Activated B cell treated with CpG ODN at 0.5 μM for 24 hours (primary cell): ENCODE data around the gene HNRNPL. TPM values are rescaled to one million over a fixed set of nuclear protein-coding genes. Genes with fewer than 3 reads are reported as not detected.

Experiments used
- ATAC-seq: fragments of 200-7000 bp; cut with Tn5 transposase; one replicate; pipeline ENCODE4 v1.10.0; 2021; ENCODE audit warnings: low read depth, mild to moderate bottlenecking, moderate library complexity
- CTCF ChIA-PET: fragments of 350-600 bp; sonication (Branson Sonifier 250); formaldehyde crosslinking; loops from one replicate; lab custom pipeline; 2021; ENCODE audit warnings: antibody characterized with exemption; lab: Charles Lee
- POLR2A ChIA-PET: fragments of 350-600 bp; sonication (Branson Sonifier 250); formaldehyde crosslinking; loops from one replicate; lab custom pipeline; 2021; ENCODE audit warnings: antibody characterized with exemption; lab: Charles Lee
- DNase-seq: peaks from one replicate; pipeline ENCODE4 v3.0.0; 2022
- H3K27ac Mint-ChIP-seq: one replicate; pipeline ENCODE4 v1.8.0; 2020; ENCODE audit warnings: mixed read lengths
- H3K27me3 Mint-ChIP-seq: one replicate; pipeline ENCODE4 v1.8.0; 2021; ENCODE audit warnings: mixed read lengths
- H3K36me3 Mint-ChIP-seq: one replicate; pipeline ENCODE4 v1.8.0; 2021; ENCODE audit warnings: low read depth, mixed read lengths
- H3K4me1 Mint-ChIP-seq: one replicate; pipeline ENCODE4 v1.8.0; 2021; ENCODE audit warnings: mixed read lengths
- H3K4me3 Mint-ChIP-seq: one replicate; pipeline ENCODE4 v1.8.0; 2020; ENCODE audit warnings: mild to moderate bottlenecking, mixed read lengths
- H3K9me3 Mint-ChIP-seq: one replicate; pipeline ENCODE4 v1.8.0; 2020; ENCODE audit warnings: mixed read lengths
- intact Hi-C: fragments of 100-400 bp; cut with micrococcal nuclease; formaldehyde crosslinking; loops from one replicate; pipeline ENCODE4 v1.15.1; 2024
- total RNA-seq: library from RNA; stranded (reverse); gene quantifications from 2 replicates; pipeline ENCODE4 v1.2.3, GENCODE V29; 2022
- TF ChIP-seq, protein P1 (sequence below): fragments of 200-600 bp; IDR thresholded peaks from one replicate; pipeline ENCODE4 v1.8.0; 2022; ENCODE audit warnings: antibody characterized with exemption, mild to moderate bottlenecking

The HNRNPL gene
- total RNA-seq, 1 donor from 2014 or later: 546 TPM

DNA sequence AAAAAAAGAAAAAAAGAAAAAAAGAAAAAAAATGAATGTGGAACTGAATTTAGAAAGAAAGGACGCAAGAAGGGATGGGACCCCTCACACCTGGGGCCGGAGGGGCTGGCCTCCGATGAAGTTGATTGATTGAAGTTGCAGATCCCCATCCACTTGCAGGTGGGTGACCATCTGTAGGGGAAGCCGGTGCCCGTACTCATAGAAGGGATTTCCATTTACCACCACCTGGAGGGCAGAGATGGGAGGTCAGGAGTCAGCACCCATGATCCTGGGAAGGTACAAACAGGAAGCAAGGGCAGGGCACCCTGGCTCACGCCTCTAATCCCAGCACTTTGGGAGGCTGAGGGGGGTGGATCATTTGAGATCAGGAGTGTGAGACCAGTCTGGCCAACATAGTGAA is 43.4 kb downstream of the HNRNPL start:
- DNase-seq (no peak), ATAC-seq (no peak)
- Mint-ChIP-seq H3K36me3 (peaks cover 9% of the 10 kb centered on the region), H3K4me1 (peaks cover 11% of the 10 kb centered on the region), H3K27me3 (no peaks in the 10 kb centered on the region), H3K4me3 (no peak overlapping the region), H3K9me3 (no peaks in the 10 kb centered on the region), H3K27ac (no peak overlapping the region)
- intact Hi-C loops: no loop called here
- ChIA-PET CTCF (no interaction called here), POLR2A (no interaction called here)
- TF ChIP-seq, protein P1, sequence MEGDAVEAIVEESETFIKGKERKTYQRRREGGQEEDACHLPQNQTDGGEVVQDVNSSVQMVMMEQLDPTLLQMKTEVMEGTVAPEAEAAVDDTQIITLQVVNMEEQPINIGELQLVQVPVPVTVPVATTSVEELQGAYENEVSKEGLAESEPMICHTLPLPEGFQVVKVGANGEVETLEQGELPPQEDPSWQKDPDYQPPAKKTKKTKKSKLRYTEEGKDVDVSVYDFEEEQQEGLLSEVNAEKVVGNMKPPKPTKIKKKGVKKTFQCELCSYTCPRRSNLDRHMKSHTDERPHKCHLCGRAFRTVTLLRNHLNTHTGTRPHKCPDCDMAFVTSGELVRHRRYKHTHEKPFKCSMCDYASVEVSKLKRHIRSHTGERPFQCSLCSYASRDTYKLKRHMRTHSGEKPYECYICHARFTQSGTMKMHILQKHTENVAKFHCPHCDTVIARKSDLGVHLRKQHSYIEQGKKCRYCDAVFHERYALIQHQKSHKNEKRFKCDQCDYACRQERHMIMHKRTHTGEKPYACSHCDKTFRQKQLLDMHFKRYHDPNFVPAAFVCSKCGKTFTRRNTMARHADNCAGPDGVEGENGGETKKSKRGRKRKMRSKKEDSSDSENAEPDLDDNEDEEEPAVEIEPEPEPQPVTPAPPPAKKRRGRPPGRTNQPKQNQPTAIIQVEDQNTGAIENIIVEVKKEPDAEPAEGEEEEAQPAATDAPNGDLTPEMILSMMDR: no peak

DNA sequence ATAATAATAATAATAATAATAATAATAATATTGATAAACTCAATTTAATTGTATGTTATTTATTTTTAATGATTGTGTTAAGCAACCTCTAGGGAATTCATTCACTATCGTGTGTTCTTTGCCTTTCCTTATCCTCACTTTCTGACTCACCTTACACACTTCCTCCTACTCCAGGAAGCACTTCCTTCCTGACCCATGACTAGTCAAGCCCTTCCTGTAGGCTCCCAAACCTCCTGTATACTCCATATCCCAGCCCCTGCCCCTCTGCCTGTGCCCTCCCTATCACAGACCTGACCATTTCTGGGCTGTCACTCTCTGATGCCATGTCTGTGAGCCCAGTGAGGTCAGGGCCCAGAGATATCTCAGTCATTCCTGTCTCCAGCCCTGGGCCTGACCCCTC is 44.6 kb downstream of the HNRNPL start:
- H3K27ac Mint-ChIP-seq: no peak overlapping the region
- TF ChIP-seq, protein P1: no peak
- ChIA-PET CTCF (no interaction called here), POLR2A (no interaction called here)
- no peak for DNase-seq
- no peak for ATAC-seq
- H3K9me3 Mint-ChIP-seq: no peaks in the 10 kb centered on the region
- H3K27me3 Mint-ChIP-seq: no peaks in the 10 kb centered on the region
- no peak overlapping the region for H3K4me3 Mint-ChIP-seq
- intact Hi-C loops: no loop called here
- H3K36me3 Mint-ChIP-seq: peaks cover 9% of the 10 kb centered on the region
- H3K4me1 Mint-ChIP-seq: peaks cover 11% of the 10 kb centered on the region

DNA sequence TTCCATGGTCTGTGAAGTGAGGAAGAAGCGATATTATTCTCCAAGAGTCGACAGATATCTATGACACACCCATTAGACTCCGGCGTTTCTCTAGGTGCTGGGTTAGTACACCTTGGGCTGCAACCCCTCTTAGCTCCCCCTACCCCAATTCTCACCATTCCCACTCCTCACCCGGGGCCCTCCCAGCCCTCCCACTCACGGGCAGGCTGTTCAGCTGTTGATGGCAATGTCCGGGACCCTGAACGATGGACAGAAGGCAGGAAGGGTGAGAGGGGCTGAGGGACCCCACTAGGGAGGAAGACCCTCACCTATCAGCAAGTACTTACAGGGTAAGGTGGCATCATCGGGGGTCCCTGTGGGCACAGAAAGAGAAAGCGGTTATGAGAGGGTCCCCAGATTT is 46.2 kb downstream of the HNRNPL start:
- Mint-ChIP-seq H3K4me1 (peaks cover 11% of the 10 kb centered on the region), H3K27ac (no peak overlapping the region), H3K4me3 (no peak overlapping the region), H3K9me3 (no peaks in the 10 kb centered on the region), H3K27me3 (no peaks in the 10 kb centered on the region), H3K36me3 (peaks cover 5% of the 10 kb centered on the region)
- ATAC-seq (no peak), DNase-seq (no peak)
- POLR2A ChIA-PET: no interaction called here
- TF ChIP-seq, protein P1: no peak
- CTCF ChIA-PET: no interaction called here
- intact Hi-C loops: no loop called here

DNA sequence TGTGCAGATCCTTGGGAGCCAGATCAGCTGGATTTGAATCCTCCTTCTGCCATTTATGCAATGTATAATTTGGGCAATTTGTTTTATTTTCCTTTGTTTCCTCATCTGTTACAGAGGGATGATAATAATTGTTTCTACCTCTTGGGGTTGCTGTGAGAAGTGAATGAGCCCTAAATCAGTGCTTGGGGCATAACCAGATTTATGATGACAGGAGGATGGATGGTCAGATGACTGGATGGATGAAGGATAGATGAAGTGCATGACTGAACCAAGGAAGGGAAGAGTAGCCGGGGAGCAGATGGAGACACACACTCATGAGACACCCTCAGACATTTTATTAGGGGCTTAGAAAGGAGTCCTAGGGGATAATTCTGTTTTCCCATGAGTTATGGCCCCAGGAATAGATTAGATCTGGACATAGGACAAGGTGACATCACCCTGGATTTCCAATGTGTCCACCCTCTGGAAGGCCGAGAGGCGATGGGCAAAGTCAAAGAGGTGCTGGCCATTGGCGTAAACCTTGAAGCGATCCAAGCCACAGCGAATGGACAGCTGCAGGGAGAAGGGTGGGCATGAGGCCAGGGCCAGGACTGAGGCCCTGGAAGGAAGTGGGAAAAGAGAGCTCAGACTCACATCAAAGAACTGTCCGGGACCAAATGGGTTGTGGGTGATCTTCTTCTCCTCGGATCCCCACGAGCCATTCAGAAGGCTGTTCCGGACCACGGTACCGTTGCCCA is 48.3 kb downstream of the HNRNPL start:
- POLR2A ChIA-PET: no interaction called here
- Mint-ChIP-seq H3K36me3 (peaks cover 5% of the 10 kb centered on the region), H3K27me3 (no peaks in the 10 kb centered on the region), H3K9me3 (no peaks in the 10 kb centered on the region), H3K4me3 (no peak overlapping the region), H3K27ac (no peak overlapping the region), H3K4me1 (peaks cover 6% of the 10 kb centered on the region)
- TF ChIP-seq, protein P1: no peak
- CTCF ChIA-PET: no interaction called here
- ATAC-seq (no peak), DNase-seq (no peak)
- intact Hi-C loops: no loop called here

DNA sequence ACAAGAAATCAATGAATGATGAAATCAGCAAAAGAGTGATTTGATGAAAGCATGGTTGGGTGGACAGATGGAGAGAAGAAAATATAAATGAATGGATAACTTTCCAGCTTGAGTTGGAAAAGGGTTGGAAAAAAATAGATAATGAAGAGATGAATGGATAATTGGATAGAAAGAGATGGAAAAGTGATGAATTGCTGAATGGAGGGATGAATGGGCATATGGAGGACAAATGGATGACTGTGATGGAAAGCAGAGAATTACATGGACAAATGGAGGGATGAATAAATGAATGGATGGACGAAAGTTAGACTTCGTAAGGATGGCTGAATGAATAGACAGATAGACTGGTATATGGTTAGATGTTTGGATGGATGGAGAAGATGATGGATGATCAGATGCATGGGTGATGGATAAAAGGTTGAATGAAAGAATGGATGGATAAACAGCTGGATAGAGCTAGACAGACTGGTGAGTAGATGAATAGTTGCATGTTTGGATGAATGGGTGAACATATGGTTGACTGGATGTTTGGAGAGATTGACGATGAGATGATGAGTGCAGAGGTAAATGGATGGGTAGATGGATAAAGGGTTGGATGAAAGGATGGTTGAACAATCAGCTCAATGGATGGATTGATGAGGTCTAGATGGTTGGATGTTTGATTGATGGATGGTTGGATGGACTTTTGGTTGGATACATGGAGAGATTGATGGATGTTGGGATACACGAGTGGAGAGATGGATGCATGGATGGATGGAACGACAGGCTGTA is 49.0 kb downstream of the HNRNPL start:
- no peaks in the 10 kb centered on the region for H3K27me3 Mint-ChIP-seq
- H3K36me3 Mint-ChIP-seq: peaks cover 5% of the 10 kb centered on the region
- H3K4me1 Mint-ChIP-seq: peaks cover 6% of the 10 kb centered on the region
- H3K9me3 Mint-ChIP-seq: no peaks in the 10 kb centered on the region
- H3K27ac Mint-ChIP-seq: no peak overlapping the region
- CTCF ChIA-PET: no interaction called here
- POLR2A ChIA-PET: no interaction called here
- intact Hi-C loops: no loop called here
- no peak for ATAC-seq
- no peak for DNase-seq
- TF ChIP-seq, protein P1: no peak
- H3K4me3 Mint-ChIP-seq: no peak overlapping the region
